NT2/D1 (cell line): ENCODE data around the gene MAD1L1.
"Not testable (repeated sequence)": the region's sequence is repeated elsewhere in the genome, so short reads cannot be mapped to it uniquely, and the experiment has no call there.

Experiments
- SUZ12 ChIP-seq: IDR thresholded peaks from 2 replicates; pipeline ENCODE4 v1.6.1; 2011; ENCODE audit not compliant: insufficient read length, insufficient read depth; ENCODE audit errors: extremely low read depth
- YY1 ChIP-seq: IDR thresholded peaks from 2 replicates; pipeline ENCODE4 v1.6.1; 2011; ENCODE audit not compliant: insufficient read length, insufficient read depth
- ZNF274 ChIP-seq: IDR thresholded peaks from 2 replicates; pipeline ENCODE4 v1.6.1; 2011; ENCODE audit warnings: mild to moderate bottlenecking, low read depth, low read length

DNA sequence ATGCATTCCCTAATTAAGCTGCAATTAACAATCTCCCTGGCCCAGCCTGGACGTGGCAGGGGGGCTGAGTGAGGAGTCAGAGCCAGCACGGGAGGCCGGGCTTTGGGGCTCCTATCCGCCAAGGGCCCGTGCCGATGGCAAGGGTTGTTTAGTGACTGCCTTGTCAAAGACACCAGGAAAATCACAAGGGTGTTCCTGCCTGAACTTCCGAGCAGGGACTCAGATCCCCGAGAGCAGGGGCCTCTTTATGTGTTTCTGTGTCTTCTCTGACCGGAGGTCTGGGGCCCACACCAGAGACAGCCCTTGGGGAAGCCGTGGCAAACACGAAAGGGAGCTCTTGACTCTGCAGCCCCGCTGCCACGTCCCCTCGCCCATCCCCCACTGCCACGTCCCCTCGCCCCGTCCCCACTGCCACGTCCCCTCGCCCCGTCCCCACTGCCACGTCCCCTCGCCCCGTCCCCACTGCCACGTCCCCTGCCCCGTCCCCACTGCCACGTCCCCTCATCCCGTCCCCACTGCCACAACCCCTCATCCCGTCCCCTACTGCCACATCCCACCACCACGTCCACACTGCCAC lies 303.3 kb downstream of the MAD1L1 start:
- not testable (repeated sequence) for TF ChIP-seq YY1, ZNF274, SUZ12
